Liver (tissue), 9 donors: ENCODE measurements around the gene ZNF805. TPM values are rescaled to one million over a fixed set of nuclear protein-coding genes. Genes with fewer than 3 reads are reported as not detected.

Experiments
- DNase-seq: peaks from one replicate; pipeline ENCODE4 v3.0.0-alpha.2; 2017; ENCODE audit warnings: low spot score
- H3K27ac ChIP-seq, 2 donors: one replicate each; pipeline ENCODE4 v1.7.0; 2013; ENCODE audit warnings: inconsistent platforms in 2 of 2, low read length in 2 of 2, control low read depth in 1 of 2, low read depth in 1 of 2, mild to moderate bottlenecking in 1 of 2
- H3K27me3 ChIP-seq, 4 donors: one replicate each; pipeline versions ENCODE4 v1.6.1 to v1.7.0; 2013; ENCODE audit warnings: low read length in 3 of 4, inconsistent platforms in 1 of 4, mild to moderate bottlenecking in 1 of 4, moderate library complexity in 1 of 4; ENCODE audit not compliant: control insufficient read depth in 4 of 4, insufficient read depth in 4 of 4
- H3K36me3 ChIP-seq, 4 donors: one replicate each; pipeline versions ENCODE4 v1.6.1 to v1.7.0; 2013; ENCODE audit warnings: low read length in 3 of 4, mild to moderate bottlenecking in 3 of 4, low read depth in 1 of 4, moderate library complexity in 1 of 4; ENCODE audit not compliant: control insufficient read depth in 4 of 4, insufficient read depth in 3 of 4
- H3K4me1 ChIP-seq, 4 donors: one replicate each; pipeline versions ENCODE4 v1.6.1 to v1.7.0; 2013; ENCODE audit warnings: low read length in 3 of 4, mild to moderate bottlenecking in 3 of 4, moderate library complexity in 1 of 4; ENCODE audit not compliant: control insufficient read depth in 4 of 4, insufficient read depth in 4 of 4
- H3K4me3 ChIP-seq, 3 donors: one replicate each; pipeline versions ENCODE4 v1.6.1 to v1.7.0; 2013; ENCODE audit warnings: low read length in 3 of 3, control low read depth in 1 of 3, low read depth in 1 of 3, mild to moderate bottlenecking in 1 of 3
- H3K9ac ChIP-seq, 2 donors: one replicate each; pipeline ENCODE4 v1.7.0; 2013; ENCODE audit warnings: low read length in 2 of 2, mild to moderate bottlenecking in 2 of 2, moderate library complexity in 2 of 2, control low read depth in 1 of 2, low read depth in 1 of 2
- H3K9me3 ChIP-seq, 4 donors: one replicate each; pipeline versions ENCODE4 v1.6.1 to v1.7.0; 2013; ENCODE audit warnings: low read length in 3 of 4; ENCODE audit not compliant: control insufficient read depth in 4 of 4
- EGR1 ChIP-seq, 2 donors: IDR thresholded peaks; 2 replicates each; pipeline ENCODE4 v1.6.1; 2016 to 2018; ENCODE audit warnings: antibody characterized with exemption in 2 of 2, low read depth in 2 of 2
- FOXA1 ChIP-seq: IDR thresholded peaks from 2 replicates; pipeline ENCODE4 v1.6.1; 2016; ENCODE audit warnings: antibody characterized with exemption
- FOXA2 ChIP-seq: IDR thresholded peaks from 2 replicates; pipeline ENCODE4 v1.6.1; 2016; ENCODE audit warnings: antibody characterized with exemption
- HNF4G ChIP-seq: IDR thresholded peaks from 2 replicates; pipeline ENCODE4 v1.6.1; 2016; ENCODE audit warnings: antibody characterized with exemption
- NR2F2 ChIP-seq: IDR thresholded peaks from 2 replicates; pipeline ENCODE4 v1.6.1; 2016; ENCODE audit warnings: antibody characterized with exemption
- RXRA ChIP-seq, 2 donors: IDR thresholded peaks; 2 replicates each; pipeline ENCODE4 v1.6.1; 2017 to 2018; ENCODE audit warnings: antibody characterized with exemption in 2 of 2, mild to moderate bottlenecking in 1 of 2
- SP1 ChIP-seq: IDR thresholded peaks from 2 replicates; pipeline ENCODE4 v1.6.1; 2018; ENCODE audit warnings: antibody characterized with exemption, mild to moderate bottlenecking
- TAF1 ChIP-seq: conservative IDR thresholded peaks from 2 replicates; pipeline ENCODE4 v1.6.1; 2016; ENCODE audit warnings: antibody characterized with exemption, mild to moderate bottlenecking
- YY1 ChIP-seq: IDR thresholded peaks from 2 replicates; pipeline ENCODE4 v1.6.1; 2016; ENCODE audit warnings: antibody characterized with exemption, mild to moderate bottlenecking
- WGBS: extraction: QIAGEN DNeasy Blood & Tissue Kit; methylation state at CpG from one replicate; pipeline ENCODE4 v1.1.7; 2013; 5-methylcytosine and 5-hydroxymethylcytosine counted together
- polyA plus RNA-seq, 2 donors: library from polyadenylated mRNA; stranded (reverse) in 1 of 2; unstranded in 1 of 2; fragments of 200-250 nt in 1 of 2; fragments of >200 nt in 1 of 2; fragmentation: Nextera tagmentation in 1 of 2; extraction: Ambion mirVana in 1 of 2; gene quantifications; one replicate each; pipeline versions ENCODE4 v1.2.1 to v1.2.3, GENCODE V29; 2013 to 2015
- total RNA-seq, 2 donors: library from RNA; depleted of rRNA; stranded (reverse); fragments of >200 nt; gene quantifications; one replicate each; pipeline ENCODE4 v1.2.3, GENCODE V29; 2014
- TF ChIP-seq, protein P1 (sequence below): IDR thresholded peaks from 2 replicates; pipeline ENCODE4 v1.6.1; 2016; ENCODE audit warnings: antibody characterized with exemption
- TF ChIP-seq, protein P2 (sequence below): IDR thresholded peaks from 2 replicates; pipeline ENCODE4 v1.6.1; 2016; ENCODE audit warnings: antibody characterized with exemption
- TF ChIP-seq, protein P3 (sequence below): IDR thresholded peaks from 2 replicates; pipeline ENCODE4 v1.6.1; 2016; ENCODE audit warnings: antibody characterized with exemption, mild to moderate bottlenecking
- TF ChIP-seq, protein P4 (sequence below): fragments of 150-350 bp; IDR thresholded peaks from 2 replicates; pipeline ENCODE4 v1.5.1; 2017; ENCODE audit warnings: improper control_type of control experiment, low read depth, low read length; ENCODE audit not compliant: missing input control
- donor health status: healthy.
- donor health status: healthy.
- donor health status: healthy.
- donor health status: healthy.
- donor health status: healthy.

The ZNF805 gene
- total and polyA plus RNA-seq, 4 donors: 0.75 to 13.9 (median 7.1) TPM

DNA sequence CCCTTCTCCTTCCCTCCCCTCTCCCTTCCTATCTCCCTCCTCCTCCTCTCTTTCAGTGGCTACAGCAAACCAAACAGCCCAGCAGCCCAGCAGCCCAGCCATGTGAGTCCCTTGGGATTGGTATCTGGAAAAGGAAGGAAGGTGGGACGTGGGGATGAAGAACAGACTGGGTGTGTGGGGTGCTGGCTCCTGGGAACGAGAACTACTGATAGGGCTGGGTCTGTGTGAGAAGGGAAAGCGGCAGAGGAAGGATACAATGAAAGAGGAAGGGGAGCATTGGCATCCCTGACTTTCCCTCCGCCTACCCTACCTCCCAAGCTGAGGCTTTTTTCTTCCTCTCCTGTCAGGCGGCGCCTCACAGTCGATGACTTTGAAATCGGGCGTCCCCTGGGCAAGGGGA, 8.7 kb upstream of the ZNF805 start:
- Histone ChIP-seq H3K9ac (no peak overlapping the region), H3K9me3 (no peaks in the 10 kb centered on the region), H3K36me3 (peaks cover 0 to 2% (median 0%) of the 10 kb centered on the region in 4 donors), H3K27ac (no peak overlapping the region), H3K4me3 (no peak overlapping the region), H3K4me1 (no peaks in the 10 kb centered on the region), H3K27me3 (no peaks in the 10 kb centered on the region)
- no peak for DNase-seq
- TF ChIP-seq, protein P1, sequence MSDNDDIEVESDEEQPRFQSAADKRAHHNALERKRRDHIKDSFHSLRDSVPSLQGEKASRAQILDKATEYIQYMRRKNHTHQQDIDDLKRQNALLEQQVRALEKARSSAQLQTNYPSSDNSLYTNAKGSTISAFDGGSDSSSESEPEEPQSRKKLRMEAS: no peak
- no peak for TF ChIP-seq SP1
- TF ChIP-seq, protein P2, sequence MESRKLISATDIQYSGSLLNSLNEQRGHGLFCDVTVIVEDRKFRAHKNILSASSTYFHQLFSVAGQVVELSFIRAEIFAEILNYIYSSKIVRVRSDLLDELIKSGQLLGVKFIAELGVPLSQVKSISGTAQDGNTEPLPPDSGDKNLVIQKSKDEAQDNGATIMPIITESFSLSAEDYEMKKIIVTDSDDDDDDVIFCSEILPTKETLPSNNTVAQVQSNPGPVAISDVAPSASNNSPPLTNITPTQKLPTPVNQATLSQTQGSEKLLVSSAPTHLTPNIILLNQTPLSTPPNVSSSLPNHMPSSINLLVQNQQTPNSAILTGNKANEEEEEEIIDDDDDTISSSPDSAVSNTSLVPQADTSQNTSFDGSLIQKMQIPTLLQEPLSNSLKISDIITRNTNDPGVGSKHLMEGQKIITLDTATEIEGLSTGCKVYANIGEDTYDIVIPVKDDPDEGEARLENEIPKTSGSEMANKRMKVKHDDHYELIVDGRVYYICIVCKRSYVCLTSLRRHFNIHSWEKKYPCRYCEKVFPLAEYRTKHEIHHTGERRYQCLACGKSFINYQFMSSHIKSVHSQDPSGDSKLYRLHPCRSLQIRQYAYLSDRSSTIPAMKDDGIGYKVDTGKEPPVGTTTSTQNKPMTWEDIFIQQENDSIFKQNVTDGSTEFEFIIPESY: no peak
- no peak for TF ChIP-seq FOXA2
- TF ChIP-seq NR2F2: no peak
- no peak for TF ChIP-seq EGR1 (IDR thresholded peaks at IDR 0.05; ENCODE audit: low read depth in 2 of 2)
- TF ChIP-seq TAF1: no peak
- TF ChIP-seq, protein P3, sequence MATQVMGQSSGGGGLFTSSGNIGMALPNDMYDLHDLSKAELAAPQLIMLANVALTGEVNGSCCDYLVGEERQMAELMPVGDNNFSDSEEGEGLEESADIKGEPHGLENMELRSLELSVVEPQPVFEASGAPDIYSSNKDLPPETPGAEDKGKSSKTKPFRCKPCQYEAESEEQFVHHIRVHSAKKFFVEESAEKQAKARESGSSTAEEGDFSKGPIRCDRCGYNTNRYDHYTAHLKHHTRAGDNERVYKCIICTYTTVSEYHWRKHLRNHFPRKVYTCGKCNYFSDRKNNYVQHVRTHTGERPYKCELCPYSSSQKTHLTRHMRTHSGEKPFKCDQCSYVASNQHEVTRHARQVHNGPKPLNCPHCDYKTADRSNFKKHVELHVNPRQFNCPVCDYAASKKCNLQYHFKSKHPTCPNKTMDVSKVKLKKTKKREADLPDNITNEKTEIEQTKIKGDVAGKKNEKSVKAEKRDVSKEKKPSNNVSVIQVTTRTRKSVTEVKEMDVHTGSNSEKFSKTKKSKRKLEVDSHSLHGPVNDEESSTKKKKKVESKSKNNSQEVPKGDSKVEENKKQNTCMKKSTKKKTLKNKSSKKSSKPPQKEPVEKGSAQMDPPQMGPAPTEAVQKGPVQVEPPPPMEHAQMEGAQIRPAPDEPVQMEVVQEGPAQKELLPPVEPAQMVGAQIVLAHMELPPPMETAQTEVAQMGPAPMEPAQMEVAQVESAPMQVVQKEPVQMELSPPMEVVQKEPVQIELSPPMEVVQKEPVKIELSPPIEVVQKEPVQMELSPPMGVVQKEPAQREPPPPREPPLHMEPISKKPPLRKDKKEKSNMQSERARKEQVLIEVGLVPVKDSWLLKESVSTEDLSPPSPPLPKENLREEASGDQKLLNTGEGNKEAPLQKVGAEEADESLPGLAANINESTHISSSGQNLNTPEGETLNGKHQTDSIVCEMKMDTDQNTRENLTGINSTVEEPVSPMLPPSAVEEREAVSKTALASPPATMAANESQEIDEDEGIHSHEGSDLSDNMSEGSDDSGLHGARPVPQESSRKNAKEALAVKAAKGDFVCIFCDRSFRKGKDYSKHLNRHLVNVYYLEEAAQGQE: no peak
- no peak for TF ChIP-seq HNF4G
- TF ChIP-seq FOXA1: no peak
- TF ChIP-seq RXRA (IDR thresholded peaks at IDR 0.05): no peak
- TF ChIP-seq YY1: no peak
- 83% methylated on average over 9 of the region's 9 CpGs for WGBS

DNA sequence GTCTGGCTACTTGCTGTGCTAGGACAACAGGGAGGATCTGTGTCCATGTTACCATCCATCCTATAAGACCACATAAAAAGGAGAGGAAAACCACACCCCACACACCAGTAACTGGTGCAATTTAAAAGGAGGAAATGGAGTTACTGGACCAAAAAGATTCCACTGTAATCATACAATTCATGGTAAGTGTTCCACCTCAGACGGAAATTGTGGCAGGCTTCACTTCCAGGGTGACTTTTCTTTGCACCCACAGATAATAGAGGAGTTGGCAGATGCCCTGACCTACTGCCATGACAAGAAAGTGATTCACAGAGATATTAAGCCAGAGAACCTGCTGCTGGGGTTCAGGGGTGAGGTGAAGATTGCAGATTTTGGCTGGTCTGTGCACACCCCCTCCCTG, 7.2 kb upstream of the ZNF805 start:
- H3K4me1 ChIP-seq: no peaks in the 10 kb centered on the region
- H3K36me3 ChIP-seq: peaks cover 0 to 2% (median 0%) of the 10 kb centered on the region in 4 donors
- DNase-seq: no peak
- WGBS: 89% methylated on average over 1 of the region's 1 CpG
- no peak overlapping the region for H3K27ac ChIP-seq
- H3K27me3 ChIP-seq: no peaks in the 10 kb centered on the region
- H3K4me3 ChIP-seq: no peak overlapping the region
- H3K9me3 ChIP-seq: no peaks in the 10 kb centered on the region
- no peak overlapping the region for H3K9ac ChIP-seq
- no peak for TF ChIP-seq YY1
- no peak for TF ChIP-seq EGR1 (IDR thresholded peaks at IDR 0.05; ENCODE audit: low read depth in 2 of 2)
- no peak for TF ChIP-seq SP1
- TF ChIP-seq, protein P4, sequence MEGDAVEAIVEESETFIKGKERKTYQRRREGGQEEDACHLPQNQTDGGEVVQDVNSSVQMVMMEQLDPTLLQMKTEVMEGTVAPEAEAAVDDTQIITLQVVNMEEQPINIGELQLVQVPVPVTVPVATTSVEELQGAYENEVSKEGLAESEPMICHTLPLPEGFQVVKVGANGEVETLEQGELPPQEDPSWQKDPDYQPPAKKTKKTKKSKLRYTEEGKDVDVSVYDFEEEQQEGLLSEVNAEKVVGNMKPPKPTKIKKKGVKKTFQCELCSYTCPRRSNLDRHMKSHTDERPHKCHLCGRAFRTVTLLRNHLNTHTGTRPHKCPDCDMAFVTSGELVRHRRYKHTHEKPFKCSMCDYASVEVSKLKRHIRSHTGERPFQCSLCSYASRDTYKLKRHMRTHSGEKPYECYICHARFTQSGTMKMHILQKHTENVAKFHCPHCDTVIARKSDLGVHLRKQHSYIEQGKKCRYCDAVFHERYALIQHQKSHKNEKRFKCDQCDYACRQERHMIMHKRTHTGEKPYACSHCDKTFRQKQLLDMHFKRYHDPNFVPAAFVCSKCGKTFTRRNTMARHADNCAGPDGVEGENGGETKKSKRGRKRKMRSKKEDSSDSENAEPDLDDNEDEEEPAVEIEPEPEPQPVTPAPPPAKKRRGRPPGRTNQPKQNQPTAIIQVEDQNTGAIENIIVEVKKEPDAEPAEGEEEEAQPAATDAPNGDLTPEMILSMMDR: no peak
